Measurements from ENCODE around the gene C5orf22. TPM values are rescaled to one million over a fixed set of nuclear protein-coding genes. Genes with fewer than 3 reads are reported as not detected.

Gene C5orf22
- total and polyA plus RNA-seq, 10 of the 15 experiments (the other 5 are each of a cell fraction or from before 2014, with no cell fraction given), result 10.5 to 35.5 (median 24.0) TPM

DNA sequence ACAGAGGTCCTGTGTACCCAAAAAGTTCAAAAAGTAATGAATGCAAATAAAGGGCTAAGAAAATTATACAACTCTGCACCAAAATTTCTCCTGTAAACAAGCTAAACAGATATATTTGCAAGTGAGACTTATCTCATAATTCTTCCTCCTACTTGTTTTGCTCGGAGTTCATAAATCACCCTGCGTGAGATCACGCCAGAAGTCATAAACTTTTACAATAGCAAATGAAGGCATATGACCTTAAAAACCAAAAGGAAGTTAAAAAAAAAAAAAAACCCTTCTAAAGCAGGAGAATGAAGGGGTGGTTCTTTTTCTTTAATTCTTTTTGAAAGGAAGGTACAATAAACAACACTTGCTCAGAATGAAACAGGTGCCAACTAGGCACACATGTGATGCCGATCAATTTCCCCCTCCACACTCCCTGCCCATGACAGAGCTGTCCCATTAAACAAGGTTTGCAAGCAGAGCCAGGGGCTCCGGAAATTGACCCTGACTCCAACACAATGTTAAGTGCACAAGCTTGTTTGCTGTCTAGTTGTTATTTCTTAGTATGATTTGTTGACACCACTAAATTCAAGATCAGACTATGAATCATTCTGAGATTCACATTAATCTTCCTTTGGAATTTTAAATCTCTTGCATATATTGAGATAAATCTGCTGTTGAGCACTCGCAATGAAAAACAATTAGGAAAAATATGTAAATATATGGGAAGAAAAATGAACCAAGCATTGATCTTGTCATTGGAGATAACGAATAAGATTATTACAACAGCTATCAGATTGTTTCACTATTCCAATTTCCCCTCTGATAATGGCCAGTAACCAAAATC is 46.5 kb upstream of the C5orf22 start:
- no peaks in the 10 kb centered on the region for H4K20me1 ChIP-seq (ENCODE audit: control insufficient read depth, insufficient read depth)
- no peak overlapping the region for H2AFZ ChIP-seq (ENCODE audit: control insufficient read depth, low read depth, low read length)
- no peak overlapping the region for H3K27ac ChIP-seq (ENCODE audit: control insufficient read depth, insufficient read depth)
- no peak overlapping the region for H3K9ac ChIP-seq (ENCODE audit: control insufficient read depth, insufficient read depth, low read length)
- POLR2A ChIA-PET, result no interaction called here
- no peaks in the 10 kb centered on the region for H3K9me3 ChIP-seq (replicated peaks; ENCODE audit: control insufficient read depth, insufficient read depth, low read length)
- ATAC-seq (no peak), DNase-seq (ENCODE audit: low read depth, low spot score) (no peak), FAIRE-seq (no peak)
- 94% methylated on average over 7 of the region's 7 CpGs for WGBS (ENCODE audit: insufficient coverage, insufficient replicate concordance, low lambda C conversion rate, missing lambda C conversion rate)
- in situ Hi-C loops (cut with MboI), result no loop called here
- no peaks in the 10 kb centered on the region for H3K27me3 ChIP-seq (replicated peaks in 1 of 2; ENCODE audit: control insufficient read depth in 2 of 2, insufficient read depth in 2 of 2, low read length in 1 of 2)
- peaks cover 1 to 16% of the 10 kb centered on the region in 2 experiments for H3K36me3 ChIP-seq (ENCODE audit: control insufficient read depth in 2 of 2, insufficient read depth in 2 of 2, low read length in 1 of 2)
- H3K4me1 ChIP-seq (ENCODE audit: control insufficient read depth, insufficient read depth, low read length), result no peaks in the 10 kb centered on the region
- intact Hi-C loops (cut with micrococcal nuclease; ENCODE audit: unreplicated experiment), result no loop called here
- H3K4me2 ChIP-seq (ENCODE audit: control insufficient read depth, insufficient read depth), result no peak overlapping the region
- TF ChIP-seq ESRRA (IDR thresholded peaks at IDR 0.05; ENCODE audit: low read length) (no peak), SP1 (IDR thresholded peaks at IDR 0.05; ENCODE audit: low read depth, low read length) (no peak), NR2C1 (IDR thresholded peaks at IDR 0.05) (no peak), MTA3 (IDR thresholded peaks at IDR 0.05; ENCODE audit: borderline replicate concordance, low read length) (no peak), PAX5 (IDR thresholded peaks at IDR 0.05; ENCODE audit: borderline replicate concordance, low read depth, low read length) (no peak)
- no peaks in the 10 kb centered on the region for H3K79me2 ChIP-seq (ENCODE audit: control insufficient read depth, insufficient read depth, low read length)
- SMC1A ChIA-PET (ENCODE audit: uncharacterized antibody, unreplicated experiment), result no interaction called here
- H3K4me3 ChIP-seq, result no peak overlapping the region
- no TSS peak for BruUV-seq (replicated peaks)
- CTCF ChIA-PET, result no interaction called here
- RAD21 ChIA-PET (ENCODE audit: unreplicated experiment), result interaction anchor here (0.6 kb wide), 1 partner anchor 1038 kb away, joined by 3 read pairs; no protein-coding TSS in a partner anchor

DNA sequence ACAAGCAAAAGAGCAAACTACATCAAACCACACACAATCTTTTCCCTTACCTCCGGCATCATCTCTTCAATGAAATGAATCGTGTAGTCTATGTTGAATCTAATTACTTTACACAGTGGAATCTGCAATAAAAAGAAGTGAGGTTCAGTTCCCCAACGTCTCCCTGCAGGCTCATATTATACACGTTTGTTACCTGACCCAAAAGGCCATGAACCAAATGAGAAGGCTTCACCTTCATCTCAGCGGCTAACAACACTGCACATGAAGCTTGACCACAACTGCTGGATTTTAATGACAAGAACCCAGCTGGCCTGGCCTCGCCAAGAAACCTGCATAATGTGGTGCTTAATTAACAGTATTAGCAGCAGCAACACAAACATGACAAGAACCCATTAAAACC is 45.7 kb upstream of the C5orf22 start:
- POLR2A ChIA-PET, result no interaction called here
- H3K4me3 ChIP-seq, result no peak overlapping the region
- 83% methylated on average over 6 of the region's 6 CpGs for WGBS (ENCODE audit: insufficient coverage, insufficient replicate concordance, low lambda C conversion rate, missing lambda C conversion rate)
- TF ChIP-seq CBFB (IDR thresholded peaks at IDR 0.05; ENCODE audit: low read depth), result no peak
- TF ChIP-seq TCF3 (IDR thresholded peaks at IDR 0.05; ENCODE audit: borderline replicate concordance, insufficient read depth, low read depth, low read length), result no peak
- no peak for TF ChIP-seq STAT1 (conservative IDR thresholded peaks at IDR 0.05)
- TF ChIP-seq NFIC (IDR thresholded peaks at IDR 0.05; ENCODE audit: low read depth, low read length), result no peak
- TF ChIP-seq ZNF622 (IDR thresholded peaks at IDR 0.05), result no peak
- TF ChIP-seq, protein P1, sequence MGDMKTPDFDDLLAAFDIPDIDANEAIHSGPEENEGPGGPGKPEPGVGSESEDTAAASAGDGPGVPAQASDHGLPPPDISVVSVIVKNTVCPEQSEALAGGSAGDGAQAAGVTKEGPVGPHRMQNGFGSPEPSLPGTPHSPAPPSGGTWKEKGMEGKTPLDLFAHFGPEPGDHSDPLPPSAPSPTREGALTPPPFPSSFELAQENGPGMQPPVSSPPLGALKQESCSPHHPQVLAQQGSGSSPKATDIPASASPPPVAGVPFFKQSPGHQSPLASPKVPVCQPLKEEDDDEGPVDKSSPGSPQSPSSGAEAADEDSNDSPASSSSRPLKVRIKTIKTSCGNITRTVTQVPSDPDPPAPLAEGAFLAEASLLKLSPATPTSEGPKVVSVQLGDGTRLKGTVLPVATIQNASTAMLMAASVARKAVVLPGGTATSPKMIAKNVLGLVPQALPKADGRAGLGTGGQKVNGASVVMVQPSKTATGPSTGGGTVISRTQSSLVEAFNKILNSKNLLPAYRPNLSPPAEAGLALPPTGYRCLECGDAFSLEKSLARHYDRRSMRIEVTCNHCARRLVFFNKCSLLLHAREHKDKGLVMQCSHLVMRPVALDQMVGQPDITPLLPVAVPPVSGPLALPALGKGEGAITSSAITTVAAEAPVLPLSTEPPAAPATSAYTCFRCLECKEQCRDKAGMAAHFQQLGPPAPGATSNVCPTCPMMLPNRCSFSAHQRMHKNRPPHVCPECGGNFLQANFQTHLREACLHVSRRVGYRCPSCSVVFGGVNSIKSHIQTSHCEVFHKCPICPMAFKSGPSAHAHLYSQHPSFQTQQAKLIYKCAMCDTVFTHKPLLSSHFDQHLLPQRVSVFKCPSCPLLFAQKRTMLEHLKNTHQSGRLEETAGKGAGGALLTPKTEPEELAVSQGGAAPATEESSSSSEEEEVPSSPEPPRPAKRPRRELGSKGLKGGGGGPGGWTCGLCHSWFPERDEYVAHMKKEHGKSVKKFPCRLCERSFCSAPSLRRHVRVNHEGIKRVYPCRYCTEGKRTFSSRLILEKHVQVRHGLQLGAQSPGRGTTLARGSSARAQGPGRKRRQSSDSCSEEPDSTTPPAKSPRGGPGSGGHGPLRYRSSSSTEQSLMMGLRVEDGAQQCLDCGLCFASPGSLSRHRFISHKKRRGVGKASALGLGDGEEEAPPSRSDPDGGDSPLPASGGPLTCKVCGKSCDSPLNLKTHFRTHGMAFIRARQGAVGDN (IDR thresholded peaks at IDR 0.05), result no peak

More for the DNA sequence above, 45.7 kb upstream of the C5orf22 start:
- Histone ChIP-seq H3K27ac (ENCODE audit: control insufficient read depth, insufficient read depth) (no peak overlapping the region), H3K9ac (ENCODE audit: control insufficient read depth, insufficient read depth, low read length) (no peak overlapping the region), H3K4me2 (ENCODE audit: control insufficient read depth, insufficient read depth) (no peak overlapping the region), H2AFZ (ENCODE audit: control insufficient read depth, low read depth, low read length) (no peak overlapping the region), H3K36me3 (ENCODE audit: control insufficient read depth in 2 of 2, insufficient read depth in 2 of 2, low read length in 1 of 2) (peaks cover 1 to 16% of the 10 kb centered on the region in 2 experiments), H3K4me1 (ENCODE audit: control insufficient read depth, insufficient read depth, low read length) (no peaks in the 10 kb centered on the region), H3K79me2 (ENCODE audit: control insufficient read depth, insufficient read depth, low read length) (no peaks in the 10 kb centered on the region), H3K9me3 (replicated peaks; ENCODE audit: control insufficient read depth, insufficient read depth, low read length) (no peaks in the 10 kb centered on the region), H3K27me3 (replicated peaks in 1 of 2; ENCODE audit: control insufficient read depth in 2 of 2, insufficient read depth in 2 of 2, low read length in 1 of 2) (no peaks in the 10 kb centered on the region), H4K20me1 (ENCODE audit: control insufficient read depth, insufficient read depth) (no peaks in the 10 kb centered on the region)
- in situ Hi-C loops (cut with MboI) (no loop called here), intact Hi-C loops (cut with micrococcal nuclease; ENCODE audit: unreplicated experiment) (no loop called here)
- FAIRE-seq (no peak), ATAC-seq (no peak), DNase-seq (ENCODE audit: low read depth, low spot score) (no peak)
- SMC1A ChIA-PET (ENCODE audit: uncharacterized antibody, unreplicated experiment), result no interaction called here
- RAD21 ChIA-PET (ENCODE audit: unreplicated experiment), result no interaction called here
- CTCF ChIA-PET, result no interaction called here
- no TSS peak for BruUV-seq (replicated peaks)
